ENCODE results near the gene CDC42. TPM values are rescaled to one million over a fixed set of nuclear protein-coding genes. Genes with fewer than 3 reads are reported as not detected.

The CDC42 gene
- total and polyA plus RNA-seq, 2 of the 4 experiments (the other 2 are of a cell fraction), result 162 to 609 TPM

DNA sequence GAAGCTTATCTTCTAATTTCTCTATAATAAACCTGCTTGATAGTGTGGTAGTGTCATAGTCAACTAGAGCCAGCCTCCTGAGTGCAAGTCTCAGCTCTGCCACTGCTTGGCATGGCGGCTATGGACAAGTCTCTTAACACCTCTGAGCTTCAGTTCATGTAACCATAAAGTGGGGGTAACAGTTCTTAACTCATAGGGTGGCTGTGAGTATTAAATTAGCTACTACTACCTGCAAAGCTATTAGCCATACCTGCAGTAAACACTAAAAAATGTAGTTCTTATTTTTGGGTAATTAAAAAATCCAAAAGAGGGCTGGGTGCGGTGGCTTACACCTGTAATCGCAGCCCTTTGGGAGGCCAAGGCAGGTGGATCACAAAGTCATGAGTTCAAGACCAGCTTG is 2.2 kb upstream of the CDC42 start:
- no peak overlapping the region for H3K27ac ChIP-seq (ENCODE audit: insufficient read depth, low read length)
- DNase-seq, result no peak
- H4K91ac ChIP-seq (ENCODE audit: insufficient read depth, low read depth, low read length), result no peak overlapping the region
- no peak overlapping the region for H3K56ac ChIP-seq (ENCODE audit: extremely low read depth, insufficient read depth, low read length)
- H4K20me1 ChIP-seq (ENCODE audit: insufficient read depth, low read length), result peaks cover 20% of the 10 kb centered on the region
- H3K14ac ChIP-seq (replicated peaks; ENCODE audit: low read depth, low read length), result no peak overlapping the region
- H3K4ac ChIP-seq (ENCODE audit: low read depth, low read length), result no peak overlapping the region
- peaks cover 5 to 7% of the 10 kb centered on the region in 2 experiments; a peak in 1 of 4 replicates for H3K79me1 ChIP-seq (ENCODE audit: low read depth in 1 of 2, low read length in 2 of 2)
- CTCF ChIA-PET, result no interaction called here
- H3K9me1 ChIP-seq (ENCODE audit: insufficient read depth, low read length), result no peaks in the 10 kb centered on the region; the same call in 1 of the 2 replicates
- H3K23ac ChIP-seq (ENCODE audit: low read depth, low read length), result no peak overlapping the region
- H2AFZ ChIP-seq (replicated peaks; ENCODE audit: low read length, poor library complexity), result no peak overlapping the region
- 0 out of 2 replicates have a peak, but pooled peaks cover 2% of the 10 kb centered on the region for H3K27me3 ChIP-seq (ENCODE audit: control insufficient read depth, insufficient read depth, low read length)
- ATAC-seq (ENCODE audit: low read depth), result no peak
- no peak overlapping the region for H3K18ac ChIP-seq (ENCODE audit: low read depth, low read length)
- in situ Hi-C loops (cut with MboI; ENCODE audit: low sequenced_read_pairs) (no loop called here), intact Hi-C loops (cut with micrococcal nuclease) (loop anchor here (5.0 kb wide), 1 partner anchor 37 kb away; no protein-coding TSS in a partner anchor), dilution Hi-C loops (cut with HindIII; ENCODE audit: low sequenced_read_pairs, unreplicated experiment) (no loop called here)
- H3K4me1 ChIP-seq (ENCODE audit: control insufficient read depth, insufficient read depth, low read length), result peaks cover 2% of the 10 kb centered on the region; the same call in 1 of the 2 replicates
- no CpG with 5 or more reads among the region's 3 CpGs for WGBS, 2 experiments (ENCODE audit: extremely low coverage in 2 of 2, insufficient read length in 1 of 2)
- no peak overlapping the region for H3K4me3 ChIP-seq (ENCODE audit: insufficient read depth, low read depth, low read length)
- H4K8ac ChIP-seq (ENCODE audit: low read depth in 2 of 2, low read length in 2 of 2), result no peak overlapping the region
- H2AK5ac ChIP-seq (ENCODE audit: low read depth, low read length), result no peak overlapping the region
- no peak overlapping the region for H2BK15ac ChIP-seq (ENCODE audit: low read depth, low read length)
- no TSS peak for BruUV-seq (replicated peaks)
- POLR2A ChIA-PET (ENCODE audit: unreplicated experiment), result no interaction called here
- H3K4me2 ChIP-seq (ENCODE audit: low read depth, low read length), result no peak overlapping the region
- no peaks in the 10 kb centered on the region; the same call in 1 of the 2 replicates for H3K9me3 ChIP-seq (ENCODE audit: control insufficient read depth, insufficient read depth, low read length)
- no peak overlapping the region for H2AK9ac ChIP-seq (replicated peaks; ENCODE audit: low read depth, low read length, poor library complexity)
- TF ChIP-seq MAZ (IDR thresholded peaks at IDR 0.05; ENCODE audit: borderline replicate concordance, low read depth, low read length), result no peak
- no peak for TF ChIP-seq MAFK (IDR thresholded peaks at IDR 0.05; ENCODE audit: low read depth, low read length)
- TF ChIP-seq RAD21 (IDR thresholded peaks at IDR 0.05; ENCODE audit: low read length), result no peak
- H3K9ac ChIP-seq (ENCODE audit: low read depth, low read length), result no peak overlapping the region
- no peak overlapping the region for H4K5ac ChIP-seq (ENCODE audit: low read depth, low read length)
- H2BK20ac ChIP-seq (ENCODE audit: low read depth, low read length), result no peak overlapping the region
- H3K36me3 ChIP-seq (ENCODE audit: control insufficient read depth, insufficient read depth, low read length), result no peaks in the 10 kb centered on the region
- H2BK5ac ChIP-seq (ENCODE audit: low read depth, low read length, poor library complexity, severe bottlenecking), result no peak overlapping the region
- no peak overlapping the region for H2BK120ac ChIP-seq (ENCODE audit: low read depth, low read length)

Data from IMR-90 (cell line).